SK-N-MC (cell line): ENCODE data around the gene SLC39A11.
"Not testable (repeated sequence)": the region's sequence is repeated elsewhere in the genome, so short reads cannot be mapped to it uniquely, and the experiment has no call there.

Source experiments
- DNase-seq: peaks from one replicate; pipeline ENCODE4 v3.0.0-alpha.2; 2011; ENCODE audit warnings: low read depth, low spot score
- H3K27ac ChIP-seq: fragments of 200-600 bp; sonication (generic); 2 replicates; pipeline ENCODE4 v1.5.1; 2016; ENCODE audit warnings: mixed run types
- H3K36me3 ChIP-seq: fragments of 200-600 bp; sonication (generic); 2 replicates; pipeline ENCODE4 v1.6.1; 2017; ENCODE audit warnings: antibody characterized with exemption, low read length, mixed read lengths; ENCODE audit not compliant: insufficient read depth
- H3K4me3 ChIP-seq: fragments of 200-600 bp; sonication (generic); 2 replicates; pipeline ENCODE4 v1.5.1; 2016
- H3K9ac ChIP-seq: fragments of 200-600 bp; sonication (generic); 2 replicates; pipeline ENCODE4 v1.8.0; 2017; ENCODE audit warnings: mixed run types, mixed read lengths; ENCODE audit not compliant: insufficient read length
- H3K9me3 ChIP-seq: fragments of 200-600 bp; sonication (generic); 2 replicates; pipeline ENCODE4 v1.6.1; 2017; ENCODE audit warnings: low read depth, mild to moderate bottlenecking, antibody characterized with exemption, low read length, moderate library complexity, mixed read lengths
- EZH2 ChIP-seq: fragments of 200-600 bp; sonication (generic); IDR thresholded peaks from one replicate; pipeline ENCODE4 v1.6.1; 2017; ENCODE audit warnings: antibody characterized with exemption
- FOXP2 ChIP-seq: optimal IDR thresholded peaks from 2 replicates; pipeline ENCODE3; 2011; ENCODE audit warnings: mild to moderate bottlenecking, moderate library complexity; ENCODE audit not compliant: insufficient read depth; ENCODE audit errors: extremely low read length, control extremely low read depth
- POLR2AphosphoS5 ChIP-seq: IDR thresholded peaks from 2 replicates; pipeline ENCODE4 v1.6.1; 2012; ENCODE audit warnings: mild to moderate bottlenecking, low read depth, low read length, borderline replicate concordance

SLC39A11 gene

GRCh38 chr17:73132085-73132492 is 39.6 kb upstream of the SLC39A11 start:
- Histone ChIP-seq H3K9ac (no peak overlapping the region), H3K27ac (no peak overlapping the region), H3K4me3 (peak overlapping the region; percentile 30; the same call in 1 of the 2 replicates), H3K9me3 (no peaks in the 10 kb centered on the region), H3K36me3 (no peaks in the 10 kb centered on the region)
- peak; percentile 44 for DNase-seq
- TF ChIP-seq FOXP2 (no peak), POLR2AphosphoS5 (no peak)

- not testable (repeated sequence) for DNase-seq, H3K9ac ChIP-seq, H3K4me3 ChIP-seq, H3K9me3 ChIP-seq, H3K36me3 ChIP-seq, H3K27ac ChIP-seq
Observed at GRCh38 chr17:73131439-73131838, 39.0 kb upstream of the SLC39A11 start.

- no peak for DNase-seq
- no peak overlapping the region for H3K9ac ChIP-seq
- no peak overlapping the region for H3K4me3 ChIP-seq
- H3K9me3 ChIP-seq, result no peaks in the 10 kb centered on the region
- H3K36me3 ChIP-seq, result no peaks in the 10 kb centered on the region
- TF ChIP-seq EZH2, result no peak
- no peak for TF ChIP-seq FOXP2
- no peak for TF ChIP-seq POLR2AphosphoS5
- H3K27ac ChIP-seq, result no peak overlapping the region
Observed at GRCh38 chr17:73130977-73131376, 38.5 kb upstream of the SLC39A11 start.

- Histone ChIP-seq H3K4me3 (no peak overlapping the region), H3K27ac (no peak overlapping the region), H3K9ac (no peak overlapping the region), H3K9me3 (no peaks in the 10 kb centered on the region), H3K36me3 (no peaks in the 10 kb centered on the region)
- no peak for TF ChIP-seq FOXP2
- no peak for TF ChIP-seq EZH2
- no peak for TF ChIP-seq POLR2AphosphoS5
- DNase-seq, result no peak
Observed at GRCh38 chr17:73128496-73128895, 36.0 kb upstream of the SLC39A11 start.

GRCh38 chr17:73126716-73127473 is 34.4 kb upstream of the SLC39A11 start:
- TF ChIP-seq POLR2AphosphoS5 (no peak), EZH2 (no peak), FOXP2 (no peak)
- H3K36me3 ChIP-seq, result no peaks in the 10 kb centered on the region
- H3K9me3 ChIP-seq, result no peaks in the 10 kb centered on the region
- H3K4me3 ChIP-seq, result no peak overlapping the region
- no peak for DNase-seq
- no peak overlapping the region for H3K9ac ChIP-seq
- no peak overlapping the region for H3K27ac ChIP-seq

- Histone ChIP-seq H3K27ac (no peak overlapping the region), H3K4me3 (no peak overlapping the region), H3K9ac (no peak overlapping the region), H3K36me3 (no peaks in the 10 kb centered on the region), H3K9me3 (no peaks in the 10 kb centered on the region)
- no peak for DNase-seq
- no peak for TF ChIP-seq POLR2AphosphoS5
- no peak for TF ChIP-seq FOXP2
- no peak for TF ChIP-seq EZH2
Observed at GRCh38 chr17:73123606-73124320, 31.3 kb upstream of the SLC39A11 start.

- no peak overlapping the region for H3K9ac ChIP-seq
- no peak overlapping the region for H3K27ac ChIP-seq
- DNase-seq, result no peak
Observed at GRCh38 chr17:73122953-73123605, 30.6 kb upstream of the SLC39A11 start.

GRCh38 chr17:73121506-73121905 is 29.0 kb upstream of the SLC39A11 start:
- H3K9ac ChIP-seq, result no peak overlapping the region
- no peak overlapping the region for H3K27ac ChIP-seq
- no peak for DNase-seq
- no peaks in the 10 kb centered on the region for H3K9me3 ChIP-seq
- H3K4me3 ChIP-seq, result no peak overlapping the region
- TF ChIP-seq POLR2AphosphoS5, result no peak
- no peak for TF ChIP-seq EZH2
- no peak for TF ChIP-seq FOXP2
- no peaks in the 10 kb centered on the region for H3K36me3 ChIP-seq

More at GRCh38 chr17:73122953-73123605, 30.6 kb upstream of the SLC39A11 start:
- Histone ChIP-seq H3K36me3 (no peaks in the 10 kb centered on the region), H3K9me3 (no peaks in the 10 kb centered on the region), H3K4me3 (no peak overlapping the region)
- TF ChIP-seq FOXP2 (no peak), POLR2AphosphoS5 (no peak), EZH2 (no peak)
